ENCODE measurements around the gene PGLYRP1. TPM values are rescaled to one million over a fixed set of nuclear protein-coding genes. Genes with fewer than 3 reads are reported as not detected.

Gene PGLYRP1, protein sequence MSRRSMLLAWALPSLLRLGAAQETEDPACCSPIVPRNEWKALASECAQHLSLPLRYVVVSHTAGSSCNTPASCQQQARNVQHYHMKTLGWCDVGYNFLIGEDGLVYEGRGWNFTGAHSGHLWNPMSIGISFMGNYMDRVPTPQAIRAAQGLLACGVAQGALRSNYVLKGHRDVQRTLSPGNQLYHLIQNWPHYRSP
- total RNA-seq (not detected), total RNA-seq (0 to 0.17 (median 0) reads per million in 172 experiments)
- polyA plus RNA-seq (2013, experiment 1 of 2), result not detected
- polyA plus RNA-seq (2013, experiment 2 of 2), result 0.24 TPM

DNA sequence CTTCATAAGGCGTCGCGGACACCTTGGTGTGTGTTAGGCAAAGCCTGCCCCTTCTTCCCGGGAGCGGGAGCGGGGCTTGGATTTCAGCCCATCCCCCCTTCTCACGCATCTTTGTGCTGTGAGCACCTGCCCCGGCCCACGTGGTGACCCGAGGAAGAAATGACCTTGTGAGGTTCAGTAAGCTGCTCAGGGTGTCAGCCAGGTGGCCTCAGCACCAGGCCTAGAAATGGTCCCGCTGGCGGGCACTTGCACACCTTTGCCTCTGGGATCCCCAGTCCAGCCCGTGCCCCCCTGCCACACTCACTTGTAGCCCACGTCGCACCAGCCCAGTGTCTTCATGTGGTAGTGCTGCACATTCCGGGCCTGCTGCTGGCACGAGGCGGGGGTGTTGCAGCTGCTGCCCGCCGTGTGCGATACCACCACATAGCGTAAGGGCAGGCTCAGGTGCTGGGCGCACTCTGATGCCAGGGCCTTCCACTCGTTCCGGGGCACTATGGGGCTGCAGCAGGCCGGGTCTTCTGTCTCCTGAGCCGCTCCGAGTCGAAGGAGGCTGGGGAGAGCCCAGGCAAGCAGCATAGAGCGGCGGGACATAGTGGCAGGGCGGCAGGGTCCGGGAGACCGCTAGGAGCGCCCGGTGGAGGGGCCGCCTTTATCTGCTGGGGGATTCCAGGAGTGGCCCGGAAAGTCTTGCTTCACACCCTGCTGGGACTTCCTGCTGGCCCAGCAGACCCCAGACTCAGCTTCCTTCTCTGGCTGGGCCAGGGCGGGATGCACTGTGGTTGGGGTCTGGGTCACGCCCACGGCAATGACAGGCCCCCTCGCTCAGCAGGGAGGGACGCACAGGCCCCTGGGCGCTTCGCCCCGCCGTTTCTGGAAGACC lies at the start of gene PGLYRP1:
TSS of gene PGLYRP1 (minus strand) at position 623 of the 880 bp plus-strand sequence. CDS start at position 591, 32 bp downstream.
- Histone ChIP-seq H3K9me3 (ENCODE audit: control insufficient read depth in 1 of 2, insufficient read depth in 1 of 2, low read length in 2 of 2) (no peaks in the 10 kb centered on the region), H3K4me3 (ENCODE audit: low read length) (no peak within 1 kb of the TSS), H3K27ac (ENCODE audit: low read depth in 1 of 2, low read length in 2 of 2) (no peak within 1 kb of the TSS), H3K4me1 (ENCODE audit: insufficient read depth, low read length) (peaks cover 10% of the 10 kb centered on the region), H3K36me3 (ENCODE audit: insufficient read depth, low read length) (no peaks in the 10 kb centered on the region), H3K27me3 (ENCODE audit: control insufficient read depth in 1 of 2, insufficient read depth in 2 of 2, low read length in 2 of 2) (peaks cover 6 to 15% of the 10 kb centered on the region in 2 experiments)
- ChIA-PET CTCF (no interaction called here), POLR2A (interaction anchor here (0.5 kb wide), 1 partner anchor 166 kb away, joined by 3 read pairs; no protein-coding TSS in a partner anchor)
- TF ChIP-seq, protein P1, sequence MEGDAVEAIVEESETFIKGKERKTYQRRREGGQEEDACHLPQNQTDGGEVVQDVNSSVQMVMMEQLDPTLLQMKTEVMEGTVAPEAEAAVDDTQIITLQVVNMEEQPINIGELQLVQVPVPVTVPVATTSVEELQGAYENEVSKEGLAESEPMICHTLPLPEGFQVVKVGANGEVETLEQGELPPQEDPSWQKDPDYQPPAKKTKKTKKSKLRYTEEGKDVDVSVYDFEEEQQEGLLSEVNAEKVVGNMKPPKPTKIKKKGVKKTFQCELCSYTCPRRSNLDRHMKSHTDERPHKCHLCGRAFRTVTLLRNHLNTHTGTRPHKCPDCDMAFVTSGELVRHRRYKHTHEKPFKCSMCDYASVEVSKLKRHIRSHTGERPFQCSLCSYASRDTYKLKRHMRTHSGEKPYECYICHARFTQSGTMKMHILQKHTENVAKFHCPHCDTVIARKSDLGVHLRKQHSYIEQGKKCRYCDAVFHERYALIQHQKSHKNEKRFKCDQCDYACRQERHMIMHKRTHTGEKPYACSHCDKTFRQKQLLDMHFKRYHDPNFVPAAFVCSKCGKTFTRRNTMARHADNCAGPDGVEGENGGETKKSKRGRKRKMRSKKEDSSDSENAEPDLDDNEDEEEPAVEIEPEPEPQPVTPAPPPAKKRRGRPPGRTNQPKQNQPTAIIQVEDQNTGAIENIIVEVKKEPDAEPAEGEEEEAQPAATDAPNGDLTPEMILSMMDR (IDR thresholded peaks at IDR 0.05), result no peak
- no peaks in the 10 kb centered on the region for H3K9me3 Mint-ChIP-seq
- peak within 1 kb of the TSS; percentile 45 for H3K4me3 Mint-ChIP-seq
- H3K27me3 Mint-ChIP-seq, result peaks cover 32% of the 10 kb centered on the region
- intact Hi-C loops (cut with DNase I, micrococcal nuclease), result no loop called here
- no peak within 1 kb of the TSS for H3K27ac Mint-ChIP-seq
- ATAC-seq (ENCODE audit: poor library complexity) (no peak), DNase-seq (no peak)
- H3K36me3 Mint-ChIP-seq (ENCODE audit: low read depth), result no peaks in the 10 kb centered on the region
- peaks cover 18% of the 10 kb centered on the region for H3K4me1 Mint-ChIP-seq (ENCODE audit: low read depth)

DNA sequence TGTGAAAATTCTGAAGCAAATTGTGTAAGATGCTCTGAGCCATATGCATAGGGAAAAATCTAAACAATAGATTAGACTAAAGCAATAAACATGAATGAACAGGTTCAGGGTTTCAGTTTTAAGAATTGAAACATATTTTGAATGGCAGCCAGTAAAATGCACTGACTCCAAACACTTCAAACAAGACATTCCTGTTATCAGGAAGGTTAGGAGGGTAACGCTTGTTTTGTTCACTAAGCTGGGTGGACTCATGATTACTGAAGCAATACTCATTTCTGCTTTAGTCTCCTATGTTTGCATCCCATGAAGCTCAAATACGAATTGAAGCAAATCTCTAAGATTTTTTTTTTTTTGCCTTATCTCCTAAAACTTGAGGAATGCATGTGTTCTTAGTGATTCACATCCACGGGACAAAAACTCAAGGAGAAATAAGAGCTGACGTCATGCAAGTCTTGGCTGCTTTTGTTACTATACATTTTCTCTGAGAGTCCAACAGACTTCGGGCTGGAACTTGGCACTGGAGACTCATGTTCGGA lies 47.0 kb upstream of the PGLYRP1 start:
- H3K4me1 ChIP-seq (ENCODE audit: insufficient read depth, low read length), result no peaks in the 10 kb centered on the region
- Mint-ChIP-seq H3K4me1 (ENCODE audit: low read depth) (no peaks in the 10 kb centered on the region), H3K36me3 (ENCODE audit: low read depth) (no peaks in the 10 kb centered on the region), H3K9me3 (no peaks in the 10 kb centered on the region), H3K27ac (no peak overlapping the region), H3K27me3 (peaks cover 83% of the 10 kb centered on the region), H3K4me3 (no peak overlapping the region)
- no peaks in the 10 kb centered on the region for H3K9me3 ChIP-seq (ENCODE audit: control insufficient read depth in 1 of 2, insufficient read depth in 1 of 2, low read length in 2 of 2)
- no peaks in the 10 kb centered on the region for H3K36me3 ChIP-seq (ENCODE audit: insufficient read depth, low read length)
- H3K27me3 ChIP-seq (ENCODE audit: control insufficient read depth in 1 of 2, insufficient read depth in 2 of 2, low read length in 2 of 2), result peaks cover 45 to 53% of the 10 kb centered on the region in 2 experiments
- H3K27ac ChIP-seq (ENCODE audit: low read depth in 1 of 2, low read length in 2 of 2), result no peak overlapping the region
- CTCF ChIA-PET, result no interaction called here
- ATAC-seq (ENCODE audit: poor library complexity), result no peak
- TF ChIP-seq, protein P1 (IDR thresholded peaks at IDR 0.05), result no peak
- H3K4me3 ChIP-seq (ENCODE audit: low read length), result no peak overlapping the region
- intact Hi-C loops (cut with DNase I, micrococcal nuclease), result no loop called here
- DNase-seq, result no peak
- POLR2A ChIA-PET, result no interaction called here

DNA sequence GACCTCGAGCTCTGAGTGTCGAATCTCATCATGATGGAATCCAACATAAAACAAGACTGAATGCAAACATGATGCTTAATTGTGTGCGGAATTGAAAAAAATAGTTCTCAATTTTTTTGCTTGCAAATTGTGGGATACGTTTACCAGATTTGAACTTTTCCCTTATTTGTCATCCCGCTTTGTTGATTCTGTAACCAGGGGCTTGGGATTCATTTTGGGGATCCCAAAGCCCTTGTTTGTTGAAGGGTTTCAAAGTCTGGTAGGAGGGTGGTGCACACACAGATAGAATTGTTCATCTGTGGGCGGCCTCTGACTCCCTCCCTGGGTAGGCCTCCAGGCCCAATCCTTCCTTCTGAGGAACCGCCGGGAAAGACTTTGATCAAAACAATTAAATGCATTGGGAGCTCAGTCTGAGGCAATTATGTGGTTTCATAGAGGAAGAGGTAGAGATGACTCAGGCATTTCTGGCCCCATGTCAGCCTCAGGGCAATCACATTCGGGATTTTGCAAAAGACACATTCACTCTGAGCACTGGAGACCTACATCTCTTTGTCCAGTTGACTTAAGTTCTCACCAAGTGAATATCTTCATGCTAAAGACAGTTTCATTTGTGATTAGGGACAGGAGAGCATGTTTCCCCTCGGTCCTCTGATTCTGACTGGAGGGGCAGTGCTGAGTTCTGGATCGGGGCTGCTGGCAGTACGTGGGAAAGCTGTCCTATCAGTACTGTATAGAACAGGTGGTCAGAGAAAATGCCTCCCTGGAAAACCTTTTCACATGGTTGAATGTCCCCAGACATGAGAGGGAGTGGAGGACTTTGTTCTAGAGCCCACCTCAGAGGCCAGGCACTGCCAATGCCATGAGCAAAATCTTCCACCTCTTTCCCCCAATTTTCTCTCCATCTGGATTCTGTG lies 45.7 kb upstream of the PGLYRP1 start:
- H3K27me3 ChIP-seq (ENCODE audit: control insufficient read depth in 1 of 2, insufficient read depth in 2 of 2, low read length in 2 of 2), result peaks cover 38 to 59% of the 10 kb centered on the region in 2 experiments
- no peak for ATAC-seq (ENCODE audit: poor library complexity)
- H3K4me1 ChIP-seq (ENCODE audit: insufficient read depth, low read length), result no peaks in the 10 kb centered on the region
- H3K9me3 Mint-ChIP-seq, result no peaks in the 10 kb centered on the region
- H3K27me3 Mint-ChIP-seq, result peaks cover 80% of the 10 kb centered on the region
- no peaks in the 10 kb centered on the region for H3K36me3 ChIP-seq (ENCODE audit: insufficient read depth, low read length)
- H3K9me3 ChIP-seq (ENCODE audit: control insufficient read depth in 1 of 2, insufficient read depth in 1 of 2, low read length in 2 of 2), result no peaks in the 10 kb centered on the region
- H3K4me1 Mint-ChIP-seq (ENCODE audit: low read depth), result no peaks in the 10 kb centered on the region
- TF ChIP-seq, protein P1 (IDR thresholded peaks at IDR 0.05), result no peak
- intact Hi-C loops (cut with DNase I, micrococcal nuclease), result no loop called here
- CTCF ChIA-PET, result no interaction called here
- POLR2A ChIA-PET, result no interaction called here
- no peak overlapping the region for H3K27ac Mint-ChIP-seq
- H3K4me3 Mint-ChIP-seq, result no peak overlapping the region
- DNase-seq, result peak in 2 of 14 experiments; percentile 9 to 13
- no peak overlapping the region for H3K4me3 ChIP-seq (ENCODE audit: low read length)
- H3K27ac ChIP-seq (ENCODE audit: low read depth in 1 of 2, low read length in 2 of 2), result no peak overlapping the region
- no peaks in the 10 kb centered on the region for H3K36me3 Mint-ChIP-seq (ENCODE audit: low read depth)
